Measurements from ENCODE around the gene NCKAP5.

NCKAP5 gene

GRCh38 chr2:132979339-132980093, 588.7 kb downstream of the NCKAP5 start:
- in situ Hi-C loops (cut with MboI; ENCODE audit: low pct_unique_long_range_greater_than_20kb, low sequenced_read_pairs, unreplicated experiment), result no loop called here
- TF ChIP-seq, protein P1, sequence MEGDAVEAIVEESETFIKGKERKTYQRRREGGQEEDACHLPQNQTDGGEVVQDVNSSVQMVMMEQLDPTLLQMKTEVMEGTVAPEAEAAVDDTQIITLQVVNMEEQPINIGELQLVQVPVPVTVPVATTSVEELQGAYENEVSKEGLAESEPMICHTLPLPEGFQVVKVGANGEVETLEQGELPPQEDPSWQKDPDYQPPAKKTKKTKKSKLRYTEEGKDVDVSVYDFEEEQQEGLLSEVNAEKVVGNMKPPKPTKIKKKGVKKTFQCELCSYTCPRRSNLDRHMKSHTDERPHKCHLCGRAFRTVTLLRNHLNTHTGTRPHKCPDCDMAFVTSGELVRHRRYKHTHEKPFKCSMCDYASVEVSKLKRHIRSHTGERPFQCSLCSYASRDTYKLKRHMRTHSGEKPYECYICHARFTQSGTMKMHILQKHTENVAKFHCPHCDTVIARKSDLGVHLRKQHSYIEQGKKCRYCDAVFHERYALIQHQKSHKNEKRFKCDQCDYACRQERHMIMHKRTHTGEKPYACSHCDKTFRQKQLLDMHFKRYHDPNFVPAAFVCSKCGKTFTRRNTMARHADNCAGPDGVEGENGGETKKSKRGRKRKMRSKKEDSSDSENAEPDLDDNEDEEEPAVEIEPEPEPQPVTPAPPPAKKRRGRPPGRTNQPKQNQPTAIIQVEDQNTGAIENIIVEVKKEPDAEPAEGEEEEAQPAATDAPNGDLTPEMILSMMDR (IDR thresholded peaks at IDR 0.05; ENCODE audit: extremely low read depth, insufficient read depth, missing control alignments), result no peak
- DNase-seq (ENCODE audit: low spot score), result no peak

DNA sequence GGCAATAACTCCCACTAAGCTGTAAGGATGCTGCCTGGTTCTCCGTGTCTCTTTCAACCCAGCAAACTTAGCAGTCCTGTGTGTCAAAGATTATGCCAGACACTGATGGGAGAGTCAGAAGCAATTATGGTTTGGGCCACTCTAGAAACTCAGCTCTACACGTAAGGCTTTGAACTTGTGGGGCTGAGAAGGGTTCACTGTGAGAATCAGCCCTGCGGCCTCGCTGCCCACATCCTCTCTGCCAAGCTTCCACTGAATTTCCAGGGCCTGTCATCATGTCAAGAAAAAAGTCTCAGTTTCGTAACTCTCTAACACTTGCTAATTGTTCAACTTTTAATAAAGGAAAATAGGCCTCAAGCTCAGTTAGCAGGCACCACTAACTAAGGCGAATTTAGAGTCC, 589.4 kb downstream of the NCKAP5 start:
- DNase-seq (ENCODE audit: low spot score), result no peak
- in situ Hi-C loops (cut with MboI; ENCODE audit: low pct_unique_long_range_greater_than_20kb, low sequenced_read_pairs, unreplicated experiment), result no loop called here
- TF ChIP-seq, protein P1 (IDR thresholded peaks at IDR 0.05; ENCODE audit: extremely low read depth, insufficient read depth, missing control alignments), result no peak

DNA sequence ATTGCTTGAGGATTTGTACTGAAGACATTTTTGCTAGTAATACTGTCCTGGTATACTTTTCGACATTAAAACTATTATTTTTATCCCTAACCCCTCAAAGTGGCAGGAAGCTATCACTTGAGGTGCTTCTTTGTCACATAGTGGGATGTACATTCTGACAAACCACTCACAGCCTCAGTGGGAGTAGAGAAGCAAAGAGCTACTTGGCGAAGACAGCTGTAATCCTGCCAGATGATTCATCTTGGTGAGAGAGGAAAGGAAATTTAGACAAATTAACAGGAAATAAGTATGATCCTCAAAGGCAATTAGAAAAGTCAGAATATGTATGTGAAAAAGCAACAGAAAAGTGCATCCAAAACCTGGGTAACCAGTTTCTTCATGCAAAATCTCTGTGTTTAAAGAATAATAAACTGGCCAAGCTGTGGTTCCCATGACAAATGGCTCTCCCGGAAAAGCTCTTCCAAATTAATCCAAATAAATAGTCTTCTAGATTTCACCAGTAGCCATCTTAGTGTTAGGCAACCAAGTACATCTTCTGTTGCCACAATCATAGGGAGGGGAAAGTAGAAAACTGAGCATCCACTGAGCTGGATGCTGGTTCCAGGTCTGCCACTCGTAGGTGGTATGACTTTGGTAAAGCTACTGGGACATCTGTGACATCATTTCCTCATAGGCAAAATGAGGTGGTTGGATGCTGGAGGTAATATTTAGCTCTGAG, 590.3 kb downstream of the NCKAP5 start:
- DNase-seq (ENCODE audit: low spot score), result no peak
- in situ Hi-C loops (cut with MboI; ENCODE audit: low pct_unique_long_range_greater_than_20kb, low sequenced_read_pairs, unreplicated experiment), result no loop called here
- TF ChIP-seq, protein P1 (IDR thresholded peaks at IDR 0.05; ENCODE audit: extremely low read depth, insufficient read depth, missing control alignments), result no peak

GRCh38 chr2:132975193-132976105, 592.8 kb downstream of the NCKAP5 start:
- TF ChIP-seq, protein P1 (IDR thresholded peaks at IDR 0.05; ENCODE audit: extremely low read depth, insufficient read depth, missing control alignments), result no peak
- no peak for DNase-seq (ENCODE audit: low spot score)
- in situ Hi-C loops (cut with MboI; ENCODE audit: low pct_unique_long_range_greater_than_20kb, low sequenced_read_pairs, unreplicated experiment), result no loop called here

- TF ChIP-seq, protein P1 (IDR thresholded peaks at IDR 0.05; ENCODE audit: extremely low read depth, insufficient read depth, missing control alignments), result no peak
- DNase-seq (ENCODE audit: low spot score), result no peak
- in situ Hi-C loops (cut with MboI; ENCODE audit: low pct_unique_long_range_greater_than_20kb, low sequenced_read_pairs, unreplicated experiment), result no loop called here
Observed at GRCh38 chr2:132974467-132975095, 593.7 kb downstream of the NCKAP5 start.
